ENCODE measurements around the gene PHF21B.

Gene PHF21B

DNA sequence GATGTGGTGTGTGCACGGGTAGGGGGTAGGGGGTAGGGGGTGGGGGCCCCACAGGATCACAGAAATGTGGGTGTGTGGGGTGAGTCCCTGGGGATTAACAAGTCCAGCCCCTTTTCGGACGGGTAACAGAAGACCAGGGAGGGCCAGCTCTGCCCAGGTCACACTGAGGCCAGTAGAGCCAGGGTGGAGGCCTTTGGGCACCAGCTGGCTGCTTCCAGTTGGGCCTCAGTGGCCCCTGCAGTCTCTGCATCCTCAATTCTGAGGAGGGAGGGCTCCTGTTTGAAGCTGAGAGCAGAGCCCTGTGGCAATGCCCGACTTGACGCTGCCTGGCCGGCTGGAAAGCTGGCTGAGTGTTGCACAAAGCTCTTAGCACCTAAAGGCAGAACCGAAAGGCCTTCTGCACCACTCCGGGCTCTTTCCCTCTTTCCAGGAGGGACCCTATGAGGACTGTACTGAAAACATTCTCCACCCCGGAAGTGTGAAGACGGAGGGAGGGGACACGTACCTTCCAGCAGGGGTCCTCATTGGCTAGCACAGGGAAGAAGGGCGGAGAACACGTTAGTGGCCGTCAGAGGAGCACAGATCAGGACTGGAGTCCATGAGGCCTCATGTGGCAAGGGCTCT, 120.4 kb downstream of the PHF21B start:
- no peak for DNase-seq

DNA sequence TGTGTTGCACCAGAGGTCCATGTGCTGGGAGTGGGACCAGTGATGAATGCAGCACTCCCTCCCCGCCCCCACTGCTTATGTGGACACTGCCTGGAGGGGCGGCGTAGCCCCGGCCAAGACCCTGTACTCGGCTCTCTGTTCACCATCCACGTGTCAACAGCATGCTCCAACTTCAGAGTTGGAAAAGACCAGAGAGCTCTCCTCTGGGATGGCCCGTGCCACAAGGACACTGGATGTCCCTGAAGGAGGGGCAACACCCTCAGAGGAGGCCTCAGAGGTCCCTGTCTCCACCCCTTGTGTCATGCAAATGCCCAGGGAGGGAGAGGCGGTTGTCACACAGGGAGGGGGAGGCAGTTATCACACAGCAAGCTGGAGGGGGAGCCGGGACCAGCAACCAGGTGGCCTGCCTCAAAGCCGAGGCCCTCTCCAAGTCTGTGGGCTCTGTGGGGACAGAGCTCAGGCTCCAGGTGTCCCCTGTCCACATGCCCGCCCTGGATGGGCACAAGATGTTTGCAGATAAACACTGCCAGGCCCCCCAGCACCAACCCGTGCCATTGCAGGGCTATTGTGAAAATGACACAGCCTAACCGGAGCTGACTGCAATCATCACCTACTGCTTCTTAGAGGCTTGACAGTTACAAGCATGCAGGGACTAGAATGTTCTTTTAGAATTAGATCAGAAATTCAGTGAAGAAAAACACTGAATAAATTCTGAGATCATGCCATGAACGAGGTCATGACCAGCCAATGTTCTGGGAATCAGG, 121.1 kb downstream of the PHF21B start:
- DNase-seq: no peak

DNA sequence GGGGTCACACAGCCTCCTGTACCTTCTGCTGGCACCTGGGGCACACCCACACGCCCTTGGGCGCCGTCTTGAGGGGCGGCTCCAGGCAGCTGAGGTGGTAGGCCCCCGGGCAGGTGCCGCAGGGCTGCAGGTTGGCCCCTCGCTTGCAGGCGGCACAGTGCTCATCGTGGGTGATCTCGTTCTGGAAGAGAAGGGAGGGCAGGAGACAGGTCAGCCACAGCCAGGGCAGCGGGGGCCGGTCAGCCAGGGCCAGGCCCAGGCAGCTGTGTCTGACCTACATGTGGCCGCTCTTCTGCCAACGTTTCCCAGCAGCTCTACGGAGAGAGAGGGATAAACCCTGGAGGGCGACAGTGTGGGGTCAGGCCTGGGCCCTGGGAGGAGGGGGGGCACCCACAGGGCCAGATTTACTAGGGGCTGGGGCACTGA, 121.9 kb downstream of the PHF21B start:
- no peak for DNase-seq

DNA sequence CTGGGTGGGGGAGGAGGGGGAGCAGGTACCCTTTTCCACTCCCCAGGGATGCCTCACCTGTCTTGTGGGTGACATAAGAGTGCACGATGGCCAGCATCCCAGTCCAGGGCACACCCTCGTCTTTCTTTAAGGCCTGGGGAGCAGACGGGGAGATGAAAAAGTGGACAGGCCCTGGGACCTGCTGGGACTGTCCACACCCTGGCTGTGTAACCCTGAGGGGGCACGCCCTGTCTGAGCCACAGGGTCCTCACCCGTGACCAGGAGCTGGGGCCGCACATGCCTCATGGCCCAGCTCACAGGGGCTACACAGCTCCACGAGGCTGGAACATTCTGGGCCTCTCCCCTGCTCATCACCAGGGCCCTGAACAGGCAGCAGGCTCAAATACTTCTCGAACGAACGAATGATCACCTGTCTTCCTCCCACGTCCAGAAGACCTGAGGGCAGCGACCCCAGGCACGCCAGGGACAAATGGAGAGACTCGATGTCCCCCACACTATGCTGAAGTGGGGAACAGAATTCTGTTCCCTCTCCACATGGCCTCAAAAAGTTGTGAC, 123.9 kb downstream of the PHF21B start:
- DNase-seq: no peak

DNA sequence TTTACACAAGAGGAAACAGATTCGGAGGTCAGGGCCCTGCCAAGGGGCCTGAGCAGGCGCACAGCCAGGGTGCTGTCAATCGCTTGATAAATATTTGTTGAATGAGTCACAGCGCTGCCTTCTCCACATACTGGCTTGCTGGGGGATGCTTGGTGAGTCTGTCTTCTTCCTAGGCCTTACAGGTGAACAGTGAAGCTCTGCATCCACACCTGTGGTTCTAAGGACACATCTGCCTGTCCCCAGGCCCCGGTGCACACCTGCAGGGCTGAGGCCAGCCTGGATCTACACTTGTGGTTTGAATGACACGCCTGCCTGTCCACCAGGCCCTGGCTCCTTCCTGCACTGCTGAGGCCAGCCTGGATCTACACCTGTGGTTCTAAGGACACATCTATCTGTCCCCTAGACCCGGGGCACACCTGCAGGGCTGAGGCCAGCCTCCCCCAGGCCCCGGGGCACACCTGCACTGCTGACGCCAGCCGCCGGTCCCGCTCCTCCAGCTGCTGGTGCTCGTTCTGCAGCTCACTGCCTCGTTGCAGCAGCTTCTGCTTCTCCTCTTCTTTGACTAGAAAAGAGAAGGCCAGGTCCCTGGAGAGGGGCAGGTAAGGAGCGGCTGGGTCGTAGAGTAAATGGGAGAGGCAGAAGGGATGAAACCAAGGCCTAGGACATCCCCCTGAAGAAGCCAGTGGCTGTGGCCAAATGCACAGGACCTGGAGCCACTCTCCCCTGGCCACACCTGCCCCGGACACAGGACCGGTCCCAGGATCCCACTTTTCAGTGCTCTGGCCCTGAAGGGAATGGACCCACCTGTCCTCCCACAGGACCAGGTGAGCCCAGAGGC, 124.6 kb downstream of the PHF21B start:
- no peak for DNase-seq

DNA sequence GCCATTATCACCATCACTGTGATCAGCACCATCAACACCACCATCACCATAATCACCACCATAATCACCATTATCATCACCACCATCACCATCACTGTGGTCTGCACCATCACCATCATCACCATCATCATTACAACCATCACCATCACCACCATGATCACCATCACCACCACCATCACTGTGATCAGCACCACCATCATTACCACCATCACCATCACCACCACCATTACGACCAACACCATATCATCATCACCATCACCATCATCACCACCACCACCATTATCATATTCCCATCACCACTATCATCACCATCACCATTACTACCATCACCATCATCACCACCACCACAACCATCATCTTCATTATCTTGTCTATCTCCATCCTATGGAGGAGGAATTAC, 125.2 kb downstream of the PHF21B start:
- no peak for DNase-seq

DNA sequence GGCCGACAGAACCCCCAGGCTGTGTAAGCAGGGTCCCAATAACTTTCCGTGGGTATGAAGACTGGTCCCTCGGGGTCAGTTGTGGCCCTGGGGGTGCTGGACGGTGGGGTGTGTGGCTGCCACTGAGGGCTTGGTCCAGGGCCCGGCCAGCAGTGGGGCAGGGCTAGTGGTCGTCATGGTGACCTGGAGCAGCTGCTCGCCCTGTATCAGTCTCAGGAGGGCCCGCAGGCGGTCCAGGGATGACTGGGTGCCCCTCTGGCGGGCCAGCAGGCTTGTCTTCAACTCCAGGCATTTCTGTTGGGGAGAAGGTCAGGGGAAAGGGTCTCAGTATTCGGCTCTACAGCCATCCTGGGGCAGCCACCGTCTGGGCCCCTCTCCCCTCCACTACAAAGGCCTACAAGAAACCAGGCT, 126.8 kb downstream of the PHF21B start:
- DNase-seq: no peak

DNA sequence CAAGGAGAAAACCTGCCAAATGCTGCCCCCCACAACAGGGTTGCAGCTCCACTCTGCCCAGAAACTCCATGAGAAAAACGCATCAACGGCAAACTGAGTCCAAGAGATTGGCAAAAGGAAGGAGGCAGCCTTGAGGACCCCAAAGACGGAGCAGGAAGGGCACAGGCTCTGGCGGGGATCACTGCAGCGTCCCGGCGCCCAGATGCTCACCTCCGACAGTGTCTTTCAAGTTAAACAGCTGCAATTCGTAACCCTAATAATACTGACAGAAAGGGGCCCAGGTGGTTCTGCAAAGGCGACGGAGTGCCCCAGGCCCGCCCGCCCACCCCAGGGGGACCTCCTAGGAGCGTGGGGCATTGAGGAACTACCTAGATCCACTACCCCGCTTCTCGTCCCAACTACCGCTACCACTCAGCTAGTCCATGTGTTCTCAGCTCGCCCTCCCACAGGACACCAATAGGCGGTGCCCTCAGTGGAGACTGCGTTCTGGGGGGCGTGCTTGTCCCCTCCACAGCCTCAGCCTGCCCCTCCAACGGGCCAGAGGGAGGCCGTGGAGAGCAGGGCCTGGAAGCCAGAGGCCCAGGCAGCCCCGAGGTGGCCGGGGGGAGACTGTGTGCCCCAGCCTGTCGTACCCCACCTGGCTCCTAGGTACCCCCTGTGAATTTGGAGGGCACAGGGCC, 127.4 kb downstream of the PHF21B start:
- DNase-seq: no peak

DNA sequence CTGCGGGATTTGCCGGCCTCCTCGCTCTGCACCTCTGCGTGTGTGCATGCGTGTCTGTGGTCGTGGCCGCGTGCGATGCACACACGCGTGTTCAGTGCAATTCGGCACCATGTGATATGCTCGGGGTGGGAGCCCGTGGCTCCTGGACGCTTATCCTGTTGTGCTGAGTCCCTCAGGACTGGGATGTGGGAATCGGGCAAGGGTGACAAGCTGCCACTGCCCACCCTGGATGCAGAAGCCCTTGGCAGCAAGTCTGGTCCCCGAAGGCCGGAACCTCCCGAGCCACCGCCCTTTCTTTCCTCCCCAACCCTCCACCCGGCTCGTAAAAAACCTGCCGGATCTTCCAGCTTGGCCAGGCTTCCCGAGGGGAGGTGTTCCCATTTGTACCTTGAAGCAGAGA, 128.2 kb downstream of the PHF21B start:
- DNase-seq: no peak

DNA sequence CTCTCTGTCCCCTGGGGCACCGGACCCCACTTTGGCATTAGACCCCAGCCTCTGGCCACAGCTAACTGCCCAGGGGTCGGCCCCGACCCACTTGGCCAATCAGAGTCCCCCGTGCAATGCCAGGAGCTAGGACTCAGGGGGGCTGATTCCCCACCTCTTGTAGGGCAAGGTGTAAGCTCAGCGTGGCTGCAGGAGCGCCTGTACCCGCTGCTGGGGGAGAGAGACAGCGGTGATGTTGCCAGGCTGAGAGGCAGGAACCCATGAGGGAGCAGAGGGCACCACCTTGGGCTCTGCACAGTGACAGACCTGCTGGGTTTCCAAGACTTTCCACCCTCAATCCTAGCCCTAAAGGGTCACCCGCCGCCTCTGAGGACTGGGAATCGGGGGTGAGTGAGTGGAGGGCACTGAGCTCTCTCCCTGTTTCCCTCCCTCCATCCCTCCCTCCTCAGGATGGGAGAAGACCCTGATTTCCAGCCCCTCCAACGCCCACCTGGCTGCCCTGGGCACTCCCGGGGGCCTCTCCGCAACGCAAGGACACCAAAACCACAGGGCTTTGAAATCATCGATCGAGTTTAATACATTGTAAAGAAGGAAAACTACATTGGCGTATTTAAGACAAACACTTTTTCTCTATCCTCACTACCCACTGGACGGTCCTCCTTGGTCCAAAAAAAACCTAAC, 129.1 kb downstream of the PHF21B start:
- no peak for DNase-seq

DNA sequence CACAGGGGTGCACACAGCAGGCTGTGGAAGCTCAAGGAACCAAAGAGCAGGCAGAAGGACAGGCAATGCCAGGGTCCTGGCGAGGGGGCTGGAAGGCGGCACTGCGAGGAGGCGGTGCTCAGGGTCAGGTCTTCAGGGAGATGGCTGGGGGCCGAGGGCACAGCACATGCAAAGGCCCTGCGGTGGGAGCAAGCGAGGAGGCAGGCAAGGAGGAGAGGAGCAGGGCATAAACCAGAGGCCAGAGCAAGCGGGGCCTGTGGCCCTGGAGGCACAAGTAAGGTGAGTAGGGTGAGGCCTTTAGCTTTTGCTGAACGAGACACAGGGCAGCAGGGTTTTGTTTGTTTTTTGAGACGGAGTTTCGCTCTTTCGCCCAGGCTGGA, 130.5 kb downstream of the PHF21B start:
- DNase-seq: no peak

DNA sequence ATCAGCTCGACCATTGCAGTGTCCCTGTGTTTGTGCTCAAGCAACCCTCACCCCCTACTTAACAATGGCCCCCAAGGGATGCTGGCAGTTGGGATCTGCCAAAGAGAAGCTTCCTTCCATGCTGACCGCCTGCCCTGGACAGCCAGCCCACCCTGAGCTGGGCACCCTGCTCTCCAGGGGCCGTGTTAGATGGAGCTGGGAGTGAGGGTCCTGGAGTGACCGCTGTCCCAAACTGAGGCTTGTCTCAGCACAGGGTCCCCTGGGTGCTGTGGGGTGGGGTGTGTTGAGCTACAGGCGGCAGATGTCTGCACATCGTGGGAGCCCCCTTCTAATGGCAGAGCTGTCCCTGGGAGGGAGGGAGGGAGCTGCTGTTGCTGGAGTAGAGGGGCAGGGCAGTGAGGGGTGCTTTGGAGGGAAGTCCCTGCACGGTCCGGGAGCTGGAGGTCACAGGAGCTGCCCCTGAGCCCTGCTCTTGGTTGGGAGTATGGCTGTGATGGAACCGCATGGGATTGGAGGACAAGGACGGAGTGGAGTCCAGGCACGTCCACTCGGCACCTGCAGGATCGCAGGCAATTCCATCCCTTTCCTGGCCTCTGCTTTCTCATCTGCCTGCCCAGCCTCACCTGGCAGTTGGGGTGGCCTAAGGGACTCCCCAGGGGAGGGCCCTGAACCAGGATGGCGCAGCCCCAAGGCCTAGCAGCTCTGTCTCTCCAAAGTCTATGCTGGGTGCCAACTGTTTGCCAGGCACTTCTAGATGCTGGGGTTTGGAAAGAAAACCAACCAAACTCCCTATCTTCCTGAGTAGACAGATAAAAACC, 131.1 kb downstream of the PHF21B start:
- no peak for DNase-seq

DNA sequence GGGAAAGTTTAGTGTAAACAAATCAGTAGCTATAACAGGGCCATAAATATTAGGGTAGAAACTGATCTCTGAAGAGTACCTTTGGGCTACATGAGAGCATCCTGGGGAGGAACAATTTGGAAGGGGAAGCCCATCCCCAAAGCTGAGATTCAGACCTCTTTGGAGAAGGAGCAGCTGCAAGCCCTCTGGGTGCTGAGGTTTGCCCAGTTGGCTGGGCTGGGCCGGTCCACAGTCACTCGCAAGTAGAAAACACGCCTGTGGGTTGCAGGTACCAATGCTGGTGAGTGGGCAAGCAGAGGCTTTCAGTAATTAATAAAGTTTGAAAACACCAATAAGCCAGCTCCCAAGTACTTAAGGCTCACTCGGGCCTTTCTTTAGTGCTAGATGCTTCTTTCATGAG, 132.9 kb downstream of the PHF21B start:
- DNase-seq: no peak

DNA sequence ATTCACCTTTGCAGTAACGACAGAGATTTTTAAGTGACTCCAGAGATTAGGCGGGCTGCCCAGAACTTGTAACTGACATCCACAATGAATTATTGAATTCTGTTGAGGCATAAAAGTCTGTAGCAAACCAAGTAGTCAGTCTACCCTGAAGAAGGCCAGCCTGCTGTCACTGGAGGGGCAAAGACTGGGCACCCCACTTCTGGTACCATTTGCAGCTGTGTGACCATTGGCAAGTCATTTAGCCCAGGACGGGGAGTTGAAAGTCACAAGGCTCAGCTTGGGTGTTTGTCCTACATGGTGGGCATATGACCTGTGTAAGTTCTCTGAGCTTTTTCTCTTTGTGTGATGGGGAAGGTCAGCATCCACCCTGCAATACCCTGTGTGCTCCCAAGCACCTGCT, 138.0 kb downstream of the PHF21B start:
- DNase-seq: no peak

DNA sequence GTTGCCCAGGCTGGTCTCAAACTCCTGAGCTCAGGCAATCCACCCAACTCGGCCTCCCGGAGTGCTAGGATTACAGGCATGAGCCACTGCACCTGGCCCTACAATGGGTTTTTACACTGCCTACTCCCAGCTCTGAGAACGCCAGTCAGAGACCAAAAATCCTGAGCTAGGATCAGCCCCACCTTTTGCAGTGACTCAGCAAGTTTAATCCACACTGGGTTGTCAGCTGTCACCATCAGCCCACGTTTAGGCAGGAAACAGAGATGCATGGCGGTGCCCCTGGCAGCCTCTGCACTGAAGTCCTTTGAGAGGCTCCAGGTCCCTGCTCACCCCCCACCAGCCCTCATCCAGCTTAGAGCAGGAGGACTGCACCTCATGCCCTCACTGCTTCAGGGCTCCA, 139.8 kb downstream of the PHF21B start:
- no peak for DNase-seq

DNA sequence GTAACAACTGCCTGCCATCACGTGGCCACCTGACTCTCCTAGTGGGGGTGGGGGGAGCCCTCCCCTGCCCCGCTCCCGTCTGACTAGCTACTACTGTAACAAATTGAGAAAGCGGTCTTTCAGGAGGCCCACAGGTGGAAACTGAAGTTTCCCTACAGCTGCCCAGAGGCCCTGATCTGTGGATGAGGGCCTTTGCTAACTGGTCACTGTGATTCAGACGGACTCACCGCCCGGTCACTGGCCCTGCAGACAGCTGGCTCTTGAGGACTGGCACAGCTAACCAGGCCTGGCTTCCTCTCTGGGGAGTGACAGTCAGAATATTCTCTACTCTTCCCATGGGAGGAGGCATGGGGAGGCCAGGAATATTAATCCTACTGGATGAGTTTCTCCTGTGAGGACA, 140.6 kb downstream of the PHF21B start:
- no peak for DNase-seq

DNA sequence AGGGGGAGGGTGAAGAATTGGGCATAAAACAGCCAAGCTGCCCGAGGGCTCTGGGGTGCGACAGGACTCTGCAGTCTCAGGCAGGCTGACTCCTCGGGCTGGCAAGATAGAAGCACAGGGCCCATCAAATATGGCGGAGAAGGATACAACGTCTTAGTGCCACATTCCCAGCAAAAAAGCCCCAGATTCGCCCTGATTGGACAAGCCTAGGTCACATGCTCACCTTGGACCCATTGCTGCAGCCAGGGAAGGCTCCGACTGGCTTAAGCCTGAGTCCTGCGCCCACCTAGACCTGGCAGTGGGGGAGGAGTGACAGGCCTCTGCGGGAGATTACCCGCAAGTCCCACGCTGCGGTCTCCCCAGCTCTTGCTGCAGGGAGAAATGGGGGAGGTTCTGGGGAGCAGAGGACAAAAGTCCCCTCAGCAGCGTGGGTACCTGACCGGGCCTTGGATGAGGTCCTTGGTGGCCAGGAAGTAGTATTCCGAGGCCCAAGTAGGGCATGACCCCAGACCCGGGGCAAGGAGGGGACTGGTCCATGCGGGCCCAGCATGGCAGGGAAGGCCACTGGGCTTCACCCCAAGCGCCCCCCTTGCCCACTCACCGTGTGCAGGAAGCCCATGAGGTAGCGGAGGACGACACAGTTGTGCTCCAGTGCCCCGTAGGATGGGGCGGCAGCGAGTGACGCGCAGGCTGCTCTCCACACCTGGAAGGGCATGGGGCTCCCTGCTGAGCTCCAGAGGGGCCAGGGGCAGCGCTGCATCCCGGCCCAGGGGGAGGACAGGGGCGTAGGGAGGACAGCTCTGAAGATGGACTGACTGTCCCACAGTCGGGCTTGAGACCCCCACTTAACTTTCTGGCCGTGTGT, 144.4 kb downstream of the PHF21B start:
- no peak for DNase-seq

DNA sequence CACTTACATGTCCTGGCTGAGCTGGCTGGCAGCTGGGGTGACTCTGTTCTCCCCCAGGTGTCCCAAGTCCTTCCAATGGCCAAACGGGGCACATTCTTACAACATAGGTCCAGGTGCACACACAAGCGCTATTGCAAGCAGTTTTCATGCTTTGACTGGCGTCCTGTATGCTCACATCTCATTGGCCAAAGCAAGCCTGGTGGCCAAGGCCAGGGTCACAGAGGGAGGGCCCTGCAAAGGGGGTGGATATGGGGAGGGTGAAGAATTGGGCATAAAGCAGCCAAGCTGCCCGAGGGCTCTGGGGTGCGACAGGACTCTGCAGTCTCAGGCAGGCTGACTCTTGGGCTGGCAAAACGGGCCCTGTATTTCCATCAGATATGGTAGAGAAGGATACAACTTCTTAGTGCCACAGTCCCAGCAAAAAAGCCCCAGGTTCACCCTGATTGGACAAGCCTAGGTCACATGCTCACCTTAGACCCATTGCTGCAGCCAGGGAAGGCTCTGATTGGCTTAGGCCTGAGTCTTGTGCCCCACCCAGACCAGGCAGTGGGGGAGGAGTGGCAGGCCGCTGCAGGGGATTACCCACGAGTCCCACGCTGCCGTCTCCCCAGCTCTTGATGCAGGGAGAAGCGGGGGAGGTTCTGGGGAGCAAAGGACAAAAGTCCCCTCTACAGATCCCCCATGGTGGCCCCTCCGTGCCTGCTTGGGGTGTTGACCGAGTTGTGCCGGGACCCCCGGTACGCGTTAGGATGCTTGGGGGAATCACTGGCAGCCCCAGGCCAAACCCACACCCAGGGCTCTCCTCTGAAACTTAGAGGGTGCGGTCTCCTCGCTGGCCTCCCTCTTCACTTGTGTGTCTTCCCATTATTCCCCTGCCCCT, 146.6 kb downstream of the PHF21B start:
- DNase-seq: no peak

DNA sequence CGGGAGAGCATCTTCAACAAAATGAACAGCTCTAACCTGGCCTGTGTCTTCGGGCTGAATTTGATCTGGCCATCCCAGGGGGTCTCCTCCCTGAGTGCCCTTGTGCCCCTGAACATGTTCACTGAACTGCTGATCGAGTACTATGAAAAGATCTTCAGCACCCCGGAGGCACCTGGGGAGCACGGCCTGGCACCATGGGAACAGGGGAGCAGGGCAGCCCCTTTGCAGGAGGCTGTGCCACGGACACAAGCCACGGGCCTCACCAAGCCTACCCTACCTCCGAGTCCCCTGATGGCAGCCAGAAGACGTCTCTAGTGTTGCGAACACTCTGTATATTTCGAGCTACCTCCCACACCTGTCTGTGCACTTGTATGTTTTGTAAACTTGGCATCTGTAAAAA, 147.5 kb downstream of the PHF21B start:
- DNase-seq: no peak

All from NK-92 treated with Interleukin-12 subunit alpha and Interleukin-12 subunit beta, amount 100 ng/mL, for 24 hours (cell line).